H1 (cell line): ENCODE results near the gene GKN2. TPM values are rescaled to one million over a fixed set of nuclear protein-coding genes. Genes with fewer than 3 reads are reported as not detected.

Experiments
- CTCF ChIA-PET: fragments of 300-600 bp; sonication (Branson Sonifier 250); formaldehyde crosslinking; loops from one replicate; lab custom pipeline; 2021; ENCODE audit not compliant: partially characterized antibody; lab: Charles Lee
- POLR2A ChIA-PET: fragments of 300-600 bp; sonication (Branson Sonifier 250); formaldehyde crosslinking; loops from one replicate; lab custom pipeline; 2021; ENCODE audit warnings: inconsistent platforms; ENCODE audit not compliant: partially characterized antibody; lab: Charles Lee
- DNase-seq, 2 experiments: peaks; one replicate each; pipeline versions ENCODE4 v3.0.0 to v3.0.0-alpha.2; 2010 to 2022; ENCODE audit warnings: low spot score in 2 of 2, low read depth in 1 of 2, mixed read lengths in 1 of 2
- FAIRE-seq: peaks from 2 replicates; lab custom pipeline; 2011; peaks lifted over from hg19 to GRCh38; lab: Jason Lieb, UNC
- H2AFZ ChIP-seq: 2 replicates; pipeline ENCODE4 v1.8.1; 2012; ENCODE audit warnings: low read length, inconsistent platforms
- H2AK5ac ChIP-seq: 2 replicates; pipeline ENCODE4 v1.6.1; 2013; ENCODE audit warnings: low read depth, low read length
- H2BK120ac ChIP-seq: replicated peaks from 2 replicates; pipeline ENCODE3; 2013; ENCODE audit warnings: low read depth, low read length, inconsistent platforms
- H2BK12ac ChIP-seq: 2 replicates; pipeline ENCODE4 v1.6.1; 2013; ENCODE audit warnings: low read depth, low read length
- H2BK15ac ChIP-seq: 2 replicates; pipeline ENCODE4 v1.6.1; 2013; ENCODE audit warnings: low read length
- H2BK20ac ChIP-seq: 2 replicates; pipeline ENCODE4 v1.6.1; 2013; ENCODE audit warnings: low read length
- H2BK5ac ChIP-seq: 2 replicates; pipeline ENCODE4 v1.6.1; 2013; ENCODE audit warnings: low read depth, low read length
- H3K14ac ChIP-seq: 2 replicates; pipeline ENCODE4 v1.6.1; 2013; ENCODE audit warnings: inconsistent platforms; ENCODE audit not compliant: insufficient read length
- H3K18ac ChIP-seq: 2 replicates; pipeline ENCODE4 v1.6.1; 2013; ENCODE audit warnings: low read length; ENCODE audit errors: extremely low read depth
- H3K23ac ChIP-seq: 2 replicates; pipeline ENCODE4 v1.6.1; 2013; ENCODE audit warnings: inconsistent platforms; ENCODE audit not compliant: insufficient read length
- H3K23me2 ChIP-seq: 2 replicates; pipeline ENCODE4 v1.6.1; 2013; ENCODE audit warnings: low read depth, low read length
- H3K27ac ChIP-seq: 2 replicates; pipeline ENCODE4 v1.6.1; 2011; ENCODE audit warnings: low read depth, low read length, inconsistent platforms
- H3K27me3 ChIP-seq, 4 experiments: replicated peaks in 1 of 4; 1 replicate in 1 of 4; 2 replicates in 3 of 4; pipeline versions ENCODE4 v1.6.1 to v1.8.1; 2011 to 2013; ENCODE audit warnings: low read length in 3 of 4, mild to moderate bottlenecking in 3 of 4, inconsistent platforms in 2 of 4, mixed read lengths in 2 of 4, moderate library complexity in 1 of 4; ENCODE audit not compliant: control insufficient read depth in 3 of 4, insufficient read depth in 3 of 4; ENCODE audit errors: extremely low read depth in 1 of 4
- H3K36me3 ChIP-seq, 4 experiments: 2 replicates each; pipeline versions ENCODE4 v1.6.1 to v1.8.1; 2011 to 2013; ENCODE audit warnings: mild to moderate bottlenecking in 4 of 4, low read length in 3 of 4, moderate library complexity in 2 of 4, control low read depth in 1 of 4, inconsistent platforms in 1 of 4; ENCODE audit not compliant: insufficient read depth in 4 of 4, control insufficient read depth in 2 of 4
- H3K4ac ChIP-seq: replicated peaks from 2 replicates; pipeline ENCODE3; 2013; ENCODE audit warnings: low read length, low read depth, mixed read lengths, inconsistent platforms; ENCODE audit not compliant: insufficient read length
- H3K4me1 ChIP-seq, 4 experiments: replicated peaks in 1 of 4; 1 replicate in 1 of 4; 2 replicates in 3 of 4; pipeline versions ENCODE4 v1.6.1 to v1.8.1; 2011 to 2013; ENCODE audit warnings: low read length in 3 of 4, inconsistent platforms in 2 of 4, mixed read lengths in 1 of 4; ENCODE audit not compliant: insufficient read depth in 4 of 4, control insufficient read depth in 3 of 4
- H3K4me2 ChIP-seq, 2 experiments: 2 replicates each; pipeline versions ENCODE4 v1.6.1 to v1.8.1; 2011 to 2013; ENCODE audit warnings: low read depth in 2 of 2, low read length in 2 of 2, control low read depth in 1 of 2, inconsistent platforms in 1 of 2, mild to moderate bottlenecking in 1 of 2; ENCODE audit not compliant: insufficient read depth in 1 of 2
- H3K4me3 ChIP-seq, 4 experiments: fragments of 200-600, 300-600 bp in 1 of 4; sonication (generic), shearing (Covaris generic), sonication (Bioruptor Twin) in 1 of 4; 2 replicates each; pipeline versions ENCODE4 v1.5.1 to v1.8.1; 2011 to 2016; ENCODE audit warnings: low read length in 4 of 4, low read depth in 3 of 4, control low read depth in 2 of 4, inconsistent platforms in 2 of 4, mild to moderate bottlenecking in 2 of 4, mixed read lengths in 1 of 4, moderate library complexity in 1 of 4; ENCODE audit not compliant: insufficient read depth in 2 of 4; ENCODE audit errors: extremely low read depth in 1 of 4
- H3K56ac ChIP-seq: replicated peaks from 2 replicates; pipeline ENCODE3; 2013; ENCODE audit warnings: low read depth, mild to moderate bottlenecking, mixed read lengths, low read length, inconsistent platforms; ENCODE audit not compliant: insufficient read length
- H3K79me1 ChIP-seq: 2 replicates; pipeline ENCODE4 v1.6.1; 2013; ENCODE audit warnings: low read depth, low read length, control low read depth
- H3K79me2 ChIP-seq, 2 experiments: 2 replicates each; pipeline versions ENCODE4 v1.6.1 to v1.8.1; 2012 to 2013; ENCODE audit warnings: low read length in 2 of 2, mild to moderate bottlenecking in 2 of 2, inconsistent platforms in 1 of 2; ENCODE audit not compliant: insufficient read depth in 2 of 2, control insufficient read depth in 1 of 2
- H3K9ac ChIP-seq, 4 experiments: replicated peaks in 1 of 4; 1 replicate in 1 of 4; 2 replicates in 3 of 4; pipeline versions ENCODE4 v1.6.1 to v1.8.1; 2011 to 2013; ENCODE audit warnings: low read depth in 3 of 4, low read length in 3 of 4, control low read depth in 2 of 4, mild to moderate bottlenecking in 2 of 4, moderate library complexity in 2 of 4, inconsistent platforms in 1 of 4; ENCODE audit errors: extremely low read depth in 1 of 4
- H3K9me3 ChIP-seq, 2 experiments: 2 replicates each; pipeline versions ENCODE4 v1.6.1 to v1.8.1; 2012 to 2013; ENCODE audit warnings: mild to moderate bottlenecking in 2 of 2, moderate library complexity in 2 of 2, control low read depth in 1 of 2, inconsistent platforms in 1 of 2, low read depth in 1 of 2, low read length in 1 of 2, mixed read lengths in 1 of 2; ENCODE audit not compliant: insufficient read depth in 2 of 2
- H4K20me1 ChIP-seq, 2 experiments: replicated peaks in 1 of 2; 2 replicates each; pipeline versions ENCODE3 to v1.8.1; 2011 to 2013; ENCODE audit warnings: inconsistent platforms in 2 of 2, low read length in 2 of 2, mild to moderate bottlenecking in 1 of 2; ENCODE audit not compliant: insufficient read depth in 2 of 2, control insufficient read depth in 1 of 2
- H4K5ac ChIP-seq: 2 replicates; pipeline ENCODE4 v1.6.1; 2013; ENCODE audit warnings: low read length, low read depth, mixed read lengths, inconsistent platforms; ENCODE audit not compliant: insufficient read length
- H4K8ac ChIP-seq: 2 replicates; pipeline ENCODE4 v1.8.0; 2013; ENCODE audit warnings: mild to moderate bottlenecking, moderate library complexity, low read length, inconsistent platforms; ENCODE audit not compliant: insufficient read depth; ENCODE audit errors: extremely low read depth
- H4K91ac ChIP-seq: replicated peaks from 2 replicates; pipeline ENCODE3; 2013; ENCODE audit warnings: low read length, mixed read lengths, inconsistent platforms; ENCODE audit not compliant: insufficient read length
- NANOG ChIP-seq: IDR thresholded peaks from 2 replicates; pipeline ENCODE4 v1.6.1; 2011; ENCODE audit warnings: low read length, low read depth, mild to moderate bottlenecking, inconsistent platforms; ENCODE audit not compliant: insufficient read depth, poor library complexity, severe bottlenecking
- RBBP5 ChIP-seq: IDR thresholded peaks from 2 replicates; pipeline ENCODE4 v1.7.1; 2012; ENCODE audit warnings: low read depth, mild to moderate bottlenecking, inconsistent platforms, low read length, moderate library complexity, borderline replicate concordance
- SP2 ChIP-seq: IDR thresholded peaks from 2 replicates; pipeline ENCODE4 v1.6.1; 2012; ENCODE audit warnings: mild to moderate bottlenecking, low read length, inconsistent platforms
- SUZ12 ChIP-seq: fragments of 200-600 bp; sonication (generic); IDR thresholded peaks from 2 replicates; pipeline ENCODE4 v1.6.1; 2012; ENCODE audit warnings: mild to moderate bottlenecking, inconsistent platforms, low read length, moderate library complexity, mixed read lengths
- WGBS, 2 experiments: shearing (Covaris generic) in 1 of 2; methylation state at CpG; one replicate each; pipeline versions ENCODE4 v1.1.6 to v1.1.7; 2013 to 2015; ENCODE audit warnings: low lambda C conversion rate in 2 of 2, mixed read lengths in 2 of 2, inconsistent platforms in 1 of 2, low coverage in 1 of 2, missing lambda C conversion rate in 1 of 2; ENCODE audit not compliant: insufficient replicate concordance in 2 of 2, insufficient coverage in 1 of 2, insufficient read length in 1 of 2; ENCODE audit errors: extremely low coverage in 1 of 2, missing lambda C conversion rate in 1 of 2; 5-methylcytosine and 5-hydroxymethylcytosine counted together
- polyA plus RNA-seq, 7 experiments: library from polyadenylated mRNA; depleted of rRNA in 3 of 7; stranded (reverse) in 5 of 7; unstranded in 2 of 7; fragments of >200 nt in 5 of 7; fragments of 200-250 nt in 2 of 7; gene quantifications; 1 replicate in 5 of 7; 2 replicates in 1 of 7; 4 replicates in 1 of 7; pipeline versions ENCODE4 v1.2.1 to v1.2.3, GENCODE V29; 2011 to 2013; ENCODE audit warnings: missing spikeins in 2 of 7, mixed read lengths in 2 of 7
- total RNA-seq: library from RNA; stranded (reverse); fragmentation: NEBNext Ultra II Directional; extraction: Animal tissue kit (Norgen Biotek cat#: 25700); gene quantifications from 2 replicates; pipeline ENCODE4 v1.2.1, GENCODE V29; 2021

Gene GKN2
- total and polyA plus RNA-seq, 2 of the 8 experiments (the other 6 are each of a cell fraction or from before 2014, with no cell fraction given) = not detected

GRCh38 chr2:68939962-68940361 is 12.7 kb downstream of the GKN2 start:
- DNase-seq (no peak), FAIRE-seq (no peak)
- no peaks in the 10 kb centered on the region for H4K20me1 ChIP-seq
- POLR2A ChIA-PET = no interaction called here
- no peaks in the 10 kb centered on the region for H3K27me3 ChIP-seq
- no peaks in the 10 kb centered on the region; a peak in 1 of 4 replicates for H3K9me3 ChIP-seq
- H3K14ac ChIP-seq = no peak overlapping the region
- H2BK12ac ChIP-seq = no peak overlapping the region
- no peak overlapping the region for H3K4ac ChIP-seq
- H3K23ac ChIP-seq = no peak overlapping the region
- H3K4me2 ChIP-seq = no peak overlapping the region
- H3K4me3 ChIP-seq = no peak overlapping the region
- no peak overlapping the region for H2AK5ac ChIP-seq
- H3K36me3 ChIP-seq = no peaks in the 10 kb centered on the region
- no peak overlapping the region for H4K8ac ChIP-seq
- H2BK20ac ChIP-seq = no peak overlapping the region
- H2BK5ac ChIP-seq = no peak overlapping the region
- no peaks in the 10 kb centered on the region for H3K79me1 ChIP-seq
- H3K4me1 ChIP-seq = peaks cover 0 to 6% (median 5%) of the 10 kb centered on the region in 4 experiments; a peak in 3 of 7 replicates
- 88% methylated on average over 1 of the region's 1 CpG; no CpG with 5 or more reads in 1 of the 2 experiments for WGBS, 2 experiments
- no peak overlapping the region for H2AFZ ChIP-seq
- H2BK120ac ChIP-seq = no peak overlapping the region
- H3K27ac ChIP-seq = no peak overlapping the region
- CTCF ChIA-PET = interaction anchor here (0.7 to 1.3 kb wide), 2 partner anchors 9 to 103 kb away, joined by 3 read pairs; no protein-coding TSS in a partner anchor
- H4K91ac ChIP-seq = no peak overlapping the region
- H3K9ac ChIP-seq = no peak overlapping the region
- no peak overlapping the region for H2BK15ac ChIP-seq
- H3K79me2 ChIP-seq = no peaks in the 10 kb centered on the region
- H3K23me2 ChIP-seq = peaks cover 4% of the 10 kb centered on the region; the same call in 1 of the 2 replicates
- H4K5ac ChIP-seq = no peak overlapping the region
- no peak overlapping the region for H3K56ac ChIP-seq
- no peak overlapping the region for H3K18ac ChIP-seq
- TF ChIP-seq SP2 (no peak), NANOG (no peak), SUZ12 (no peak), RBBP5 (no peak)
